HG03095 (cell line): ENCODE results near the gene TERF2IP.

Source experiments
- ATAC-seq: cut with Tn5 transposase; IDR thresholded peaks from one replicate; pipeline ENCODE4 v1.9.1; 2021; ENCODE audit warnings: moderate library complexity; ENCODE audit not compliant: unreplicated experiment

TERF2IP gene

GRCh38 chr16:75632857-75633256 is 14.7 kb upstream of the TERF2IP start:
- no peak for ATAC-seq

- no peak for ATAC-seq
Observed at GRCh38 chr16:75635036-75635435, 12.5 kb upstream of the TERF2IP start.

- no peak for ATAC-seq
Observed at GRCh38 chr16:75640598-75640997, 7.0 kb upstream of the TERF2IP start.

- ATAC-seq, result no peak
Observed at GRCh38 chr16:75644240-75645012, 3.1 kb upstream of the TERF2IP start.

- peak; percentile 22 for ATAC-seq
Observed at GRCh38 chr16:75647112-75647491, 471 bp upstream of the TERF2IP start.

- peak; percentile 28 for ATAC-seq
Observed at GRCh38 chr16:75648265-75649076, 898 bp downstream of the TERF2IP start.

GRCh38 chr16:75653922-75654321 is 6.3 kb downstream of the TERF2IP start:
- ATAC-seq, result no peak

- ATAC-seq, result no peak
Observed at GRCh38 chr16:75658175-75658574, 10.6 kb downstream of the TERF2IP start.

- ATAC-seq, result no peak
Observed at GRCh38 chr16:75660321-75660720, 12.7 kb downstream of the TERF2IP start.

GRCh38 chr16:75660726-75661302 is 13.2 kb downstream of the TERF2IP start:
- no peak for ATAC-seq

- ATAC-seq, result no peak
Observed at GRCh38 chr16:75667503-75667902, 19.9 kb downstream of the TERF2IP start.

- ATAC-seq, result no peak
Observed at GRCh38 chr16:75676909-75677308, 29.3 kb downstream of the TERF2IP start, which contains the start of gene CPHXL2. Gene CPHXL2 (minus strand): TSS chr16:75677009. CDS start chr16:75676999, 10 bp downstream.

- ATAC-seq, result no peak
Observed at GRCh38 chr16:75679366-75679765, 31.8 kb downstream of the TERF2IP start.

GRCh38 chr16:75682308-75682707 is 34.7 kb downstream of the TERF2IP start:
- no peak for ATAC-seq

- ATAC-seq, result no peak
Observed at GRCh38 chr16:75687361-75687760, 39.8 kb downstream of the TERF2IP start.

GRCh38 chr16:75695708-75696107 is 48.1 kb downstream of the TERF2IP start:
- ATAC-seq, result no peak

GRCh38 chr16:75697571-75697970 is 50.0 kb downstream of the TERF2IP start:
- ATAC-seq, result no peak

- ATAC-seq, result no peak
Observed at GRCh38 chr16:75701361-75701760, 53.8 kb downstream of the TERF2IP start, which contains the start of gene DUXB. Gene DUXB (minus strand): TSS chr16:75701461. CDS start chr16:75701418, 43 bp downstream.

GRCh38 chr16:75702242-75702641 is 54.7 kb downstream of the TERF2IP start:
- ATAC-seq, result no peak

GRCh38 chr16:75703306-75703705 is 55.7 kb downstream of the TERF2IP start:
- no peak for ATAC-seq
